Superior temporal gyrus (tissue), 1 donor: ENCODE results near the gene MBLAC1.

ENCODE experiments used
- DNase-seq: peaks from one replicate; pipeline ENCODE4 v3.0.0-alpha.2; 2016; ENCODE audit errors: extremely low spot score

The MBLAC1 gene, protein sequence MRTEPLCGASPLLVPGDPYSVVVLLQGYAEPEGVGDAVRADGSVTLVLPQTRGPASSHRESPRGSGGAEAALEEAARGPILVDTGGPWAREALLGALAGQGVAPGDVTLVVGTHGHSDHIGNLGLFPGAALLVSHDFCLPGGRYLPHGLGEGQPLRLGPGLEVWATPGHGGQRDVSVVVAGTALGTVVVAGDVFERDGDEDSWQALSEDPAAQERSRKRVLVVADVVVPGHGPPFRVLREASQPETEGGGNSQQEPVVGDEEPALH

DNA sequence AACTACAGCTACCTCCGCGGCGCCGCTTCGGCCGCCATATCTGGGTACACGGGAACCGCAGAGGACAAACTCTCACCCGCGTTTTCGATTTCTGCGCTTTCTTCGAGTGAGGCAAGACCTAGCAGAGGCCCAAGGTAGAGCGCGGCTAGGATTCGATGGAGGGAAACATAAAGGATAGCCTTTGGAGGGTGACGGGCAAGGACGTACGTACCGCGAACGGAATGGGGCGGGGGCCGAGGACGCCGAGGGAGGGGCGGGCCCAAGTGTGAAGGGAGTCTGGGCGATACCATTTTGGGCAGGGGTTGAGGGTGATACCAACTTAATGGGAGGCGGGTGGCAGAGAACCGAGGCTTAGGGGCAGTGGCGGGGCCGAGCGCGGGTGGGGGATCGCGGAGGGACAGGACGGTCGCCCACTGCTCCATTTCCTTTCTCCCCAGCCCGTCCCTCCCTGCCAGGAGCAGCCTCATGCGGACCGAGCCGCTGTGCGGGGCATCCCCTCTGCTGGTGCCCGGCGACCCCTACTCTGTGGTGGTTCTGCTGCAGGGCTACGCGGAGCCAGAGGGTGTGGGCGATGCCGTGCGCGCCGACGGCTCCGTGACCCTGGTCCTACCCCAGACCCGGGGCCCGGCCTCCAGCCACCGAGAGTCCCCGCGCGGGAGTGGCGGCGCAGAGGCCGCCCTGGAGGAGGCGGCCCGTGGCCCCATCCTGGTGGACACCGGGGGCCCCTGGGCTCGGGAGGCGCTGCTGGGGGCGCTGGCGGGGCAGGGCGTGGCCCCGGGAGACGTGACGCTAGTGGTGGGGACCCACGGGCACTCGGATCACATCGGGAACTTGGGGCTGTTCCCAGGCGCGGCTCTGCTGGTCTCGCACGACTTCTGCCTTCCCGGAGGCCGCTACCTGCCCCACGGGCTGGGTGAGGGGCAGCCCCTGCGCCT lies at the start of gene MBLAC1:
Gene MBLAC1 (plus strand): TSS at position 37 of the 935 bp plus-strand sequence. CDS start 429 bp downstream, at position 466.
- DNase-seq = peak; percentile 93

- DNase-seq = no peak
These were observed 49.6 kb upstream of the MBLAC1 start for GRCh38 chr7:100077205-100077604.

DNA sequence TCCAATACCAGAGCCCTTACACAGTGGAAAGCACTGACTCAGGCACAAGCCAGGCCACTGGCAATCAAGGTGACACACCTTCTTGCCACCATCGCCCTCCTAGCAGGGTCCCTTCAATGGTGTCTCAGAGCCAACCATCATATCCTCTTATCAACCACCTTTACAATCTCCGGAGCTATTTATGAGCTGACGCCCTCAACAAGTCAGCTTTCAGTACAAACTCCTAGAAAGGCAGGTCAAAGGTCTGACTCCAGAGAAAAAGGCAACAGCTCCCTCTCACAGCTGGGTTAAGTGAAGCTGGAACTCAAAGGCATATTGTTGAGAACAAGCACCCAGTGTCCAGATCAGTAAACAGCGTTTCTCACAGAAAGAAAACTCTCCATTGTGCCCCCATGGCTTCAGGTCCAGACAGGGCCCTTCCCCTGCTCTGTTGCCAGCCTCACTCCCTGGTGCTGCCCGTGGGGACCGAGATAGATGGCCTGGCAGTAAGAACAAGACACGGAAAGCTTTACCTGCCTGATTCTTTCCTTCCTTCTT lies 47.7 kb upstream of the MBLAC1 start:
- peak; percentile 91 for DNase-seq

GRCh38 chr7:100080907-100081534 lies 45.7 kb upstream of the MBLAC1 start:
- DNase-seq = no peak

- DNase-seq = peak; percentile 99
These were observed 45.1 kb upstream of the MBLAC1 start, which contains the start of gene ZNF3 for GRCh38 chr7:100081535-100082102. TSS of gene ZNF3 (minus strand) at chr7:100081723. CDS start at chr7:100077357, 4,366 bp downstream.

DNA sequence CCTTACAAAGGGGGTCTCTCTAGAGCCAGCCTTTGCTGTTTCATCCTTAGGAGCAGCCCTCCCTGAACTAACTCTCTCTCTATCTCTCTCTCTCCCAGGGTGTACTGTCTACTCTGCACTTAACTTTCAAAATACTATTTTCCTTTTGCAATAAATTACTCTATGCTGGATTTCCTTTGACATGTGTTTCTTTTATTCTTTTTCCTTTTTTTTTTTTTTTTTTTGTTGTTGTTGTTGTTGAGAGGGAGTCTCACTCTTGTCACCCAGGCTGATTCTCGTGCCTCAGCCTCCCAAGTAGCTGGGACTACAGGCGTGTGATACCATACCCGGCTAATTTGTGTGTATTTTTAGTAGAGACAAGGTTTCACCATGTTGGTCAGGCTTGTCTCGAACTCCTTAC lies 43.8 kb upstream of the MBLAC1 start:
- DNase-seq = no peak

DNA sequence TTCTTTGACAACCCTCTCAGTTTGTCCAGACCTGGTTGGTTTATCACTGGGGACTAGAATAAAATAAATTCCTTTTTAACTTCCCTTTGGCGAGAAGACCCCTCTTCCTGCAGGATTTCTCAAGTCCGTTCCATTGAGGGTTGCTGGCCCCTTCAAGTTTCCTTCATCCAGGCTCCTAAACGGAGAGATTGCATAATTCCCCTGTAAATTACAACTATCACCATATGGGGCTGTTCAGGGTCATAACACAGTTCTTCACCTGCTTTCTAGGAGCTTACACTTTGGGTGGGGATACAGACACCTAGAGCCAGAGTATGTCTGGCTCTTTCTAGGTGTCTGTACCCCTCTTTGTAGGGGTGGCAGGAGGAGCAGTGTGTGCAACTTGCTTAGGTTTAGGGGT lies 41.3 kb upstream of the MBLAC1 start:
- no peak for DNase-seq

- no peak for DNase-seq
These were observed 39.6 kb upstream of the MBLAC1 start for GRCh38 chr7:100087055-100087750.

GRCh38 chr7:100088095-100088620 lies 38.6 kb upstream of the MBLAC1 start:
- DNase-seq = no peak

- peak; percentile 81 for DNase-seq
These were observed 37.9 kb upstream of the MBLAC1 start, which contains the start of gene COPS6 for GRCh38 chr7:100088621-100089457. TSS of gene COPS6 (plus strand) at chr7:100088969. CDS start at chr7:100088991, 22 bp downstream.

- DNase-seq = no peak
These were observed 37.1 kb upstream of the MBLAC1 start for GRCh38 chr7:100089458-100090196.

GRCh38 chr7:100090527-100091410 lies 36.0 kb upstream of the MBLAC1 start:
- DNase-seq = no peak

DNA sequence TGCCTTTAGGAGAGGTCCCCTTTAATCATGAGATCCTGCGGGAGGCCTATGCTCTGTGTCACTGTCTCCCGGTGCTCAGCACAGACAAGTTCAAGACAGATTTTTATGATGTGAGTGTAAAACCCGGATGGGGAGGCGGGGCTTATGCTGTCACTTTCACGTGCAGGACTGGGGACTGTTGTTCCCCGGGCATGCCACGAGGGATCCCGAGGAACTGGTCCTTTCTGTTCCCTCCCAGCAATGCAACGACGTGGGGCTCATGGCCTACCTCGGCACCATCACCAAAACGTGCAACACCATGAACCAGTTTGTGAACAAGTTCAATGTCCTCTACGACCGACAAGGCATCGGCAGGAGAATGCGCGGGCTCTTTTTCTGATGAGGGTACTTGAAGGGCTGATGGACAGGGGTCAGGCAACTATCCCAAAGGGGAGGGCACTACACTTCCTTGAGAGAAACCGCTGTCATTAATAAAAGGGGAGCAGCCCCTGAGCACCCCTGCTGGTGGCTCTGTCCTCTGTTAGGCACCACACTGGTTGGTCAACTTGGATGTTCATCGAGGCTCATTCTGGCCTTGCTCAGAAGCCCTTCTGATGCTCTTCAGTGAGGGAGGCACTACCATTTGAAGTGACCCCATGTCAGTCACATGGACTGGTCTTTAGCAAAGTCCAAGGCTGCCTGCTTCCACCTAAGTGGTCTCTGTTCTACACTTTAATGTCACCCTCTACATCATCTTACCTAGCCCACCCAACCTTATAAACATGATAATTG lies 35.2 kb upstream of the MBLAC1 start:
- no peak for DNase-seq

DNA sequence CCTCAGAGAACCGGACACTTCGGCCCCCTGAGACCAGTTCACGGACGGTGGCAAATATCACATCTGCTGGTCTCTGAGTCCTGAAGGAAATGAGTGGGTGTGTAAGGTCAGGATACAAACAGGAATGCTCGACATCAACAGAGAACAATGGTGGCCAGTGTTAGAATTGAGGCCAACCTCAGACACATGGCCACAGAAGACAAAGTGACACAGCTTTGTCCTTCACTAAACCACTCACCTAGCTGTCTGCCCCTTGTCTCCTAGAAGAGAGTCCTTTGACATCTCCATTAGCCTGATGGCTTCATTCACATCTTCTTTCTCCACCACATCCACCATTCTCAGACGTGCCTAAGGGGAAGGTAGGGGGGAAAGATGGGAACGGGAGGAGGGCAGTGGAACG lies 33.7 kb upstream of the MBLAC1 start:
- DNase-seq = no peak

DNA sequence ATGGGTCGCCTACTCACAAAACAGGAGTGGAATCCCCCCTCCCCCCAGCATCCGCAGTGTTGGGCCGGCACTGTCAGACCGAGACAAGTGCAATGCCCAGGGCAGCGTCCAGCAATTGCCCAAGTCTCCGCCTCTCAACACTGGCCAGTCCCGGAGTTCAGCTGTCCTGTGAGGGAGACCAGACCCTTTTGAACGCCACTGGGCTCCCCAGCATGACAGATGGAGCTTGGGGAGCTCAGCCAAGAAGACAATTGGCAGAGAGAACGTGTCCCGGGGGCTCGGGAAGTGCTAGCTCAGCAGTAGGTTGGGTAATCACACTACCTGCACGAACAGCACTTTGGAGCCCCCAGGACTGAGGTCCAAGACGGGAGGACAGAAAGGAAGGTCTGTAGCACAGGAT lies 33.3 kb upstream of the MBLAC1 start:
- no peak for DNase-seq

- no peak for DNase-seq
These were observed 32.8 kb upstream of the MBLAC1 start for GRCh38 chr7:100093925-100094486.

- no peak for DNase-seq
These were observed 31.5 kb upstream of the MBLAC1 start for GRCh38 chr7:100095289-100095688.
